NCI-H774 (cell line): ENCODE results near the gene NUP93.

Experiments used
- DNase-seq: peaks from one replicate; lab custom pipeline; 2025; lab: John Stamatoyannopoulos, UW

NUP93 gene

DNA sequence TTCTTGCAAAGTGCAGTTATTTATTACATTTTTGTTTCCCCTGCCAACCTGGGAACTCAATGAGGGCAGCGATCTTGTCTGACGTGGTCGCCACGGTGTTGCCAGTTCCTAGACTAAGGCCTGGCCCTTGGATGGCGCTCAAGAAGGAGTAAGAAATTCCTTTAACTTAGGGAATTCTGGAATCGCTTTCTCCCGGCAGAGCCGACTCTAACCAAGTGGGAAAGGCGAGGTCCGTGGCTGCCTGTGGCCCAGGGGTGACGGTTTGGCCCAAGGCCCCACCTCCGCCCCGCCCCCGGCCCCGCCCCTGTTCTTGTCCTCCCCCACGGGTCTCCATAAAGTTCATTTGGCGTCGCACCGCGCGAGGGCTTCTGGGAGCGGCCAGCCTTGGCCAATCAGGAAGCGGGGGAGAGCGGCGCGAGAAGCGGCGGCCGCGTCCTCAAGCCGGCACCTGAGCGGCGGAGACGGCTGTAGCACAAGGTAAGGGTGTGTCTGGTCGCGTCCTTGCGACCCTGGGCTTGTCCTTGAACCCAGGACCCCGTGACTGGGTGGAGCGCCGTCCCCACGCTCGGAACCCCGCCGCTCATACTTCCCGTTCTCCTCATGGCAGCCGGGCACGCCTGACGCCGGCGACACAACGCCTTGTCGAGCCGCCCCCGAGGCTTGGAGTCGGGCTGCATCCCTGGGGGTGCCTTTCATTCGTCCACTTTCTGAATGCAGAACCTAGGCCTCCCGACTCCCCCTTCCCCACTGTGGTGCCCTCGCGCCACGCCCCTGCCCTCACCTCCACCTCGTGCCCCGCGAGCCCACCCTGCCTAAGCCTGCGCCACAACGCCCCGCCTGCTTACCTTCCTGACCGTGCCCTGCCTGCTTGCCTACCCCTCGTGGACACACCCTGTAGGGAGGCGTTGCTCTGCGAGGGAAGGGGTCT is at the start of gene NUP93:
TSS of gene NUP93 (plus strand) at position 395 of the 928 bp plus-strand sequence. CDS start 18,119 bp downstream, outside the sequence.
- peak; percentile 89 for DNase-seq

GRCh38 chr16:56681939-56682702 is 47.8 kb upstream of the NUP93 start, which contains the start of gene MT1X:
MT1X (plus strand) TSS chr16:56682470; CDS start chr16:56682541, 71 bp downstream.
- peak; percentile 89 for DNase-seq

GRCh38 chr16:56682703-56683397 is 47.1 kb upstream of the NUP93 start:
- no peak for DNase-seq

- DNase-seq: no peak
Observed at GRCh38 chr16:56683424-56684172, 46.3 kb upstream of the NUP93 start.

- DNase-seq: no peak
Observed at GRCh38 chr16:56684256-56684925, 45.5 kb upstream of the NUP93 start.

- no peak for DNase-seq
Observed at GRCh38 chr16:56684926-56685590, 44.9 kb upstream of the NUP93 start.

DNA sequence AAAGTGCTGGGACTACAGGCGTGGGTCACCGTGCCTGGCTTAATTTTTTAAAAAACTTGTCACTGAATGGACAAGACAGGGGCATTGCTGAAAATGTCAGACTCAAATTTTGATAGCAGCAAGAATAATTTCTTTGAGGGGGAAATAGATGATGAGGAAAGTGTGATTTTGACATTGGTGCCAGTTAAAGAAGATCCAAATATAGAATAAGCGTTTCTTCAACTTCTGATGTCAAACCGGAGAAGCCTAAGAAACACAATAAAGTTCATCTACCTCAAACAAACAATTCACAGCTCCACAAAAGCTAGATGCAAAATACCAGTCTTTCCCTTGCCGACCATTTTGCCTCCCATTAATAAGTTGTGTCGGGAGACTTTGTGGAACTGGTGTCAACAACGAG is 43.2 kb upstream of the NUP93 start:
- no peak for DNase-seq

GRCh38 chr16:56688762-56689161 is 41.2 kb upstream of the NUP93 start:
- no peak for DNase-seq

DNA sequence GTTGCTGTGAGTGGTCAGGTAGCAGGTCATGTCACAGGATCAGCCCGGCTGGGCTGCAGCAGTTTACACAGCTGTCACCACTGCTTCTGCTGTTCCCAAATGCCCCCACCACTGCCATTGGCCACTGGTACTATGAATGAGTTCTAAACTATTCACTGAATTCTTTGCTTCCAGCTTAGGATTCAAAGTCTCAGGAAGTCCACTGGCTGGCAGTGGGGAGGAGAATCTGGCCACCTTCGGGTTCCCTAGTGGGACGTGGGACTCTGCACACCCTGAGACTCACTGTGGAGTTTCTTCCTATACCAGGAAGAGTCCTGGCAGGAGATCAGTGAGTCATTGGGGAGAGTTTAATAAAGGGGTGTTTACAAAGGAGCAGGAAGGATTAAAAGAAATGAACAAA is 40.8 kb upstream of the NUP93 start:
- DNase-seq: no peak

DNA sequence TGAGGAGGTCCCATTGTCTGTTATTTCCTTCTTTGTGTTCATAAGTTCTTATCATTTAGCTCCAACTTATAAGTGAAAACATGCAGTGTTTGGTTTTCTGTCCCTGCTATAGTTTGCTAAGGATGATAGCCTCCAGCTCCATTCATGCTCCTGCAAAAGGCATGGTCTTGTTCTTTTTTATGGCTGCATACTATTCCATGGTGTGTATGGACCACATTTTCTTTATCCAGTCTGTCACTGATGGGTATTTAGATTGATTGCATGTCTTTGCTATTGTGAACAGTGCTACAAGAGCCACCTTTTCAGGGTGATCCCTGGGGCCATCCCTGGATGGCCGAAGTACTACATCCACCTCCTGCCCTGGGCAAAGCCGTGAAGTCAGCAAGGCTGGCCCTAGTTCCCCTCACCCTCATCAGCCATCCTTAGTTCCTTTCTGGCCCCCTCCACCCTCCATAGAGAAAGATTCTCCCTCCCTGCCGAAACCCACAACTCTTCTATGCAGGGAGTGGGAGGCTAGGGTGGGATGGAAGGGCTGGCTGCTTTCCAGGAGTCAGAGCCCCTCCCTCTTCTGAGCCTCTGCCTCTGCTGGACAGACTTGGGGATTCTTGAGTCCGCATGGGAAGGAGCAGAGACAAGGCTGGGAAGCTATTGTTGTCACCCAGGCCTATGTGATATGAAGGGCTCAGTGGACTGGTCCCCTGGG is 39.4 kb upstream of the NUP93 start:
- DNase-seq: no peak

DNA sequence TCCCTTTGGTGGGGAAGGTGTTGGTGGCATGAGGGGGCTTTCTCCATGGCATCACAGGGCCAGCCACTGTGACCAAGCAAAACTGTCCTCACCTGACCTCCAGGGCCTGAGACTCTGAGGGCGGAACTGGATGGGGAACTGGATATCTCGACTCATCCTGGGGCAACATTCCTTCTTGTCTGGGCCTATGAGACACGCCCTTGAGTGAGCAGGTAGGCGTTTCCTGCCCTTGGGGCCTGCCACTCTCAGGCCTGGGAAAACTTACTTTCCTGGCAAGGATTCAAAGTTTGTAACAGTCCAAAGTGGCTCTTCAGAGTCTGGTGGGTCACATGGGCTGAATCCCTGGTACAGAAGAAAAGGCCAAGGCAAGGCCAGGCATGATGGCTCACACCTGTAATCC is 38.0 kb upstream of the NUP93 start:
- DNase-seq: no peak

DNA sequence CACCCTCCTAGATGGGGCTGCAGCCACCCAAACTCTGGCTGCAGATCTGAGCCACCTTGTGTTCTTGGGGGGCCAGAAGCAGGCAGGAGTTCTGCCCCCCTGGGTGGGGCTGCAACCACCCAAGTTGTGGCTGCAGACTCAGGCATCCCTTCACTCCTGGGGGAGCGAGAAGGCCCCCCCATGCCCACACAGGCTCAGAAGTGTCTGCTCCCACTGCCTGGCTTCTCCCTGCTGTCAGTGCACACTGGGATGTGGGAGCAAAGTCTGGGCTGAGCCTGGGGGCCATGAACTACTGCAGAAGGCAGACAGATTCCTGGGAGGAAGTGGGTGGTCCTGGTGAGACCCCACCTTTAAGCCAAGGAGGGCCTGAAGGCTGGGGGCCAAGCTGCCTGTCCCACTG is 34.7 kb upstream of the NUP93 start:
- DNase-seq: no peak

- DNase-seq: no peak
Observed at GRCh38 chr16:56697456-56698155, 32.3 kb upstream of the NUP93 start.

- no peak for DNase-seq
Observed at GRCh38 chr16:56700195-56700594, 29.7 kb upstream of the NUP93 start.

- no peak for DNase-seq
Observed at GRCh38 chr16:56700631-56701030, 29.3 kb upstream of the NUP93 start.

- no peak for DNase-seq
Observed at GRCh38 chr16:56701534-56701933, 28.4 kb upstream of the NUP93 start.

- DNase-seq: no peak
Observed at GRCh38 chr16:56702836-56703235, 27.1 kb upstream of the NUP93 start.

DNA sequence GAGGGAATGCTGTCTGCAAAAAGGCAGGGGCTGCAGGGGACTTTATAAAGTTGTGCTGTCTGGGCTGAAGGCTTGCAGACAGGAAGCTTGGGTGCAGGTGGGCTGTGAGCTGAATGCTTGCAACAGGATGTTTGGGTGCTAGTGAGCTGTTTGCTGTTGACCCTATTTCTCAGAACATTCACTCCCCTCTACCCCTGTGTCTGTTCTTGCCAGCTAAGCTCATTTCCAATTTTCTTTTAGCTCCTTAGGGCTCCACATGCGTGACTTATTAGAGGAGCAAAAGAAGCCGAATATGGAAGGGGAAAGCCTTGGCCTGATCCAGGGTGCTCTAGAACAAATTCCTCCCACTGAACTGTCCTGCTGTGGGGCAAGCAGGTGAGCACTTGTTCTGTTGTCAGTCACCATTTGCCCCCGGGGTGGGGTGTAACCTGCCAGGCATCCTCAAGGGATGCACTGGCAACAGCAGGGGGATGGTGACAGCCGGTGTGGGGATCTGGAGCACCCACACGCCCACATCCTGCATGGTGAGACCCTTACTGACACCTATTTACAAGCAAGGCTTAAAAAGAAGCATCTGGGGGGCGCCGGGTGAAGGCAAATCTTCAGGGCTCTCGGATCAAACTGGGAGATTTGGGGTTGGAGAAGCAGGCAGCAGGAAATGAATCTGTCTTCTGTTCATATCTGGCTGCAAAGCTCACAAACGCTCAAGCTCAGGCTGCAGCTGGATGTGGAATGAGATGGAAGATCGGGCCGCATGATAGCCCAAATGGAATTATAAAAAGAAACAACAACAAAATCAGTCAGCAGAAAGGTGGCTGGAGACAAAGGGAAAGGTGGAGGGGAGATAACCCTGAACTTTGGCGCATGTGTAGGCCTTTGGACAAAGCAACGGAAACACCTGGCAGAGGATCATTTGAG is 21.1 kb upstream of the NUP93 start:
- DNase-seq: no peak
